Neural cell (in vitro differentiated cells): ENCODE data around the gene MIEF1. TPM values are rescaled to one million over a fixed set of nuclear protein-coding genes. Genes with fewer than 3 reads are reported as not detected.

ENCODE experiments used
- H2AFZ ChIP-seq: fragments of 200-600, 300-800 bp; sonication (generic), shearing (Covaris generic); 2 replicates; pipeline ENCODE4 v1.6.0; 2014; ENCODE audit warnings: low read depth, mild to moderate bottlenecking, antibody characterized with exemption, low read length, moderate library complexity
- H3F3A ChIP-seq: fragments of 200-600 bp; shearing (Covaris generic); 2 replicates; pipeline ENCODE4 v1.6.1; 2016; ENCODE audit warnings: mild to moderate bottlenecking, moderate library complexity, mixed read lengths, antibody characterized with exemption, low read length; ENCODE audit not compliant: insufficient read depth, poor library complexity, severe bottlenecking
- H3K27ac ChIP-seq: fragments of 200-600, 300-800 bp; sonication (generic), shearing (Covaris generic); 2 replicates; pipeline ENCODE4 v1.5.1; 2014; ENCODE audit warnings: mild to moderate bottlenecking, low read length, moderate library complexity
- H3K27me3 ChIP-seq: fragments of 300-800, 200-600 bp; sonication (generic), shearing (Covaris generic); 2 replicates; pipeline ENCODE4 v1.6.0; 2014; ENCODE audit warnings: mild to moderate bottlenecking, low read depth, low read length, moderate library complexity; ENCODE audit not compliant: insufficient read depth
- H3K36me3 ChIP-seq: fragments of 300-800, 200-600 bp; sonication (generic), shearing (Covaris generic); 2 replicates; pipeline ENCODE4 v1.5.1; 2014; ENCODE audit warnings: mild to moderate bottlenecking, antibody characterized with exemption, low read length, moderate library complexity; ENCODE audit not compliant: insufficient read depth
- H3K4me2 ChIP-seq: fragments of 300-800, 200-600 bp; sonication (generic), shearing (Covaris generic); 2 replicates; pipeline ENCODE4 v1.6.0; 2014; ENCODE audit warnings: mild to moderate bottlenecking, low read length
- H3K4me3 ChIP-seq: fragments of 300-800, 200-600 bp; sonication (generic), shearing (Covaris generic); 2 replicates; pipeline ENCODE4 v1.5.1; 2014; ENCODE audit warnings: mild to moderate bottlenecking, low read length, moderate library complexity
- H3K79me2 ChIP-seq: fragments of 200-600 bp; shearing (Covaris generic); replicated peaks from 2 replicates; pipeline ENCODE4 v1.6.0; 2014; ENCODE audit warnings: mild to moderate bottlenecking, low read length, moderate library complexity; ENCODE audit not compliant: insufficient read depth
- H3K9ac ChIP-seq: fragments of 300-800, 200-600 bp; sonication (generic), shearing (Covaris generic); 2 replicates; pipeline ENCODE4 v1.6.1; 2016; ENCODE audit warnings: mild to moderate bottlenecking, low read length, mixed read lengths
- H3K9me2 ChIP-seq: fragments of 200-600 bp; shearing (Covaris generic); 2 replicates; pipeline ENCODE4 v1.6.1; 2016; ENCODE audit warnings: mild to moderate bottlenecking, low read length, mixed read lengths; ENCODE audit not compliant: insufficient read depth
- H3K9me3 ChIP-seq: fragments of 200-600, 300-800 bp; sonication (generic), shearing (Covaris generic); 2 replicates; pipeline ENCODE4 v1.6.1; 2016; ENCODE audit warnings: mild to moderate bottlenecking, mixed run types, low read length, moderate library complexity, mixed read lengths
- H4K20me1 ChIP-seq: fragments of 200-600 bp; shearing (Covaris generic); 2 replicates; pipeline ENCODE4 v1.6.1; 2016; ENCODE audit warnings: mild to moderate bottlenecking, mixed run types; ENCODE audit not compliant: insufficient read depth
- CTCF ChIP-seq: fragments of 450-650 bp; IDR thresholded peaks from 2 replicates; pipeline ENCODE4 v1.5.1; 2014; ENCODE audit warnings: antibody characterized with exemption, mild to moderate bottlenecking, moderate library complexity; ENCODE audit not compliant: poor library complexity, severe bottlenecking
- EP300 ChIP-seq: fragments of 450-650 bp; conservative IDR thresholded peaks from 2 replicates; pipeline ENCODE4 v1.6.1; 2014; ENCODE audit warnings: antibody characterized with exemption, mild to moderate bottlenecking, moderate library complexity; ENCODE audit not compliant: poor library complexity, severe bottlenecking
- EZH2 ChIP-seq: fragments of 200-600, 300-800 bp; shearing (Covaris generic), sonication (generic); IDR thresholded peaks from 2 replicates; pipeline ENCODE4 v1.6.1; 2014; ENCODE audit warnings: antibody characterized with exemption, low read length, borderline replicate concordance, mild to moderate bottlenecking; ENCODE audit not compliant: insufficient read depth, poor library complexity, severe bottlenecking
- MXI1 ChIP-seq: fragments of 450-650 bp; conservative IDR thresholded peaks from 2 replicates; pipeline ENCODE4 v1.6.1; 2014; ENCODE audit warnings: antibody characterized with exemption, mild to moderate bottlenecking; ENCODE audit not compliant: poor library complexity, severe bottlenecking
- POLR2AphosphoS5 ChIP-seq: IDR thresholded peaks from 2 replicates; pipeline ENCODE4 v1.6.1; 2012
- RAD21 ChIP-seq: fragments of 450-650 bp; conservative IDR thresholded peaks from 2 replicates; pipeline ENCODE4 v1.6.1; 2014; ENCODE audit warnings: antibody characterized with exemption, mild to moderate bottlenecking, moderate library complexity
- REST ChIP-seq: IDR thresholded peaks from 2 replicates; pipeline ENCODE4 v1.6.1; 2012; ENCODE audit warnings: borderline replicate concordance
- SMC3 ChIP-seq: fragments of 450-650 bp; conservative IDR thresholded peaks from 2 replicates; pipeline ENCODE4 v1.6.1; 2014; ENCODE audit warnings: antibody characterized with exemption, mild to moderate bottlenecking, moderate library complexity; ENCODE audit not compliant: poor library complexity
- TAF1 ChIP-seq: IDR thresholded peaks from 2 replicates; pipeline ENCODE4 v1.6.1; 2012; ENCODE audit warnings: low read depth
- polyA plus RNA-seq: library from polyadenylated mRNA; depleted of rRNA; stranded (reverse); fragments of >200 nt; gene quantifications from 2 replicates; pipeline ENCODE4 v1.2.3, GENCODE V29; 2014

Gene MIEF1
- polyA plus RNA-seq, 1 donor from 2014 or later = 19.8 TPM

GRCh38 chr22:39514373-39514973 lies 12.4 kb downstream of the MIEF1 start:
- H4K20me1 ChIP-seq = no peaks in the 10 kb centered on the region
- no peak overlapping the region for H3K9ac ChIP-seq
- no peak overlapping the region for H3K4me3 ChIP-seq
- H3K9me3 ChIP-seq = no peaks in the 10 kb centered on the region
- H3K27me3 ChIP-seq = no peaks in the 10 kb centered on the region
- H3K36me3 ChIP-seq = peaks cover 9% of the 10 kb centered on the region
- no peak overlapping the region for H3K27ac ChIP-seq
- H2AFZ ChIP-seq = no peak overlapping the region
- peaks cover 4% of the 10 kb centered on the region for H3F3A ChIP-seq
- H3K79me2 ChIP-seq = peaks cover 2% of the 10 kb centered on the region
- peak; percentile 53 for TF ChIP-seq RAD21
- TF ChIP-seq SMC3 = peak; percentile 74
- no peak for TF ChIP-seq EZH2
- TF ChIP-seq CTCF = peak; percentile 70
- no peak for TF ChIP-seq EP300
- no peak overlapping the region for H3K4me2 ChIP-seq
- no peaks in the 10 kb centered on the region for H3K9me2 ChIP-seq

GRCh38 chr22:39515266-39516050 lies 13.4 kb downstream of the MIEF1 start:
- Histone ChIP-seq H3K4me3 (no peak overlapping the region), H3K36me3 (peaks cover 9% of the 10 kb centered on the region), H4K20me1 (no peaks in the 10 kb centered on the region)

More at GRCh38 chr22:39515266-39516050, 13.4 kb downstream of the MIEF1 start:
- Histone ChIP-seq H3K9ac (no peak overlapping the region), H3K9me2 (no peaks in the 10 kb centered on the region), H2AFZ (no peak overlapping the region), H3F3A (peaks cover 4% of the 10 kb centered on the region), H3K9me3 (no peaks in the 10 kb centered on the region), H3K79me2 (peaks cover 3% of the 10 kb centered on the region), H3K27me3 (no peaks in the 10 kb centered on the region), H3K4me2 (no peak overlapping the region), H3K27ac (no peak overlapping the region)
- TF ChIP-seq REST (no peak), CTCF (no peak), POLR2AphosphoS5 (no peak), TAF1 (no peak), MXI1 (no peak), EZH2 (no peak), RAD21 (no peak), EP300 (no peak), SMC3 (no peak)
